Peyer's patch (tissue), 4 donors: ENCODE measurements around the gene EN2.

Source experiments
- POLR2A ChIP-seq, 2 donors: fragments of 450-650 bp; IDR thresholded peaks; one replicate each; pipeline ENCODE4 v1.5.1; 2017; ENCODE audit warnings: antibody characterized with exemption in 2 of 2, mild to moderate bottlenecking in 2 of 2, moderate library complexity in 2 of 2
- TF ChIP-seq, protein P1 (sequence below), 6 experiments: fragments of 450-650 bp in 4 of 6; fragments of 200-600 bp in 2 of 6; sonication (generic) in 1 of 6; IDR thresholded peaks; one replicate each; pipeline ENCODE4 v1.5.1; 2017 to 2019; ENCODE audit warnings: antibody characterized with exemption in 6 of 6, mild to moderate bottlenecking in 3 of 6, moderate library complexity in 1 of 6

DNA sequence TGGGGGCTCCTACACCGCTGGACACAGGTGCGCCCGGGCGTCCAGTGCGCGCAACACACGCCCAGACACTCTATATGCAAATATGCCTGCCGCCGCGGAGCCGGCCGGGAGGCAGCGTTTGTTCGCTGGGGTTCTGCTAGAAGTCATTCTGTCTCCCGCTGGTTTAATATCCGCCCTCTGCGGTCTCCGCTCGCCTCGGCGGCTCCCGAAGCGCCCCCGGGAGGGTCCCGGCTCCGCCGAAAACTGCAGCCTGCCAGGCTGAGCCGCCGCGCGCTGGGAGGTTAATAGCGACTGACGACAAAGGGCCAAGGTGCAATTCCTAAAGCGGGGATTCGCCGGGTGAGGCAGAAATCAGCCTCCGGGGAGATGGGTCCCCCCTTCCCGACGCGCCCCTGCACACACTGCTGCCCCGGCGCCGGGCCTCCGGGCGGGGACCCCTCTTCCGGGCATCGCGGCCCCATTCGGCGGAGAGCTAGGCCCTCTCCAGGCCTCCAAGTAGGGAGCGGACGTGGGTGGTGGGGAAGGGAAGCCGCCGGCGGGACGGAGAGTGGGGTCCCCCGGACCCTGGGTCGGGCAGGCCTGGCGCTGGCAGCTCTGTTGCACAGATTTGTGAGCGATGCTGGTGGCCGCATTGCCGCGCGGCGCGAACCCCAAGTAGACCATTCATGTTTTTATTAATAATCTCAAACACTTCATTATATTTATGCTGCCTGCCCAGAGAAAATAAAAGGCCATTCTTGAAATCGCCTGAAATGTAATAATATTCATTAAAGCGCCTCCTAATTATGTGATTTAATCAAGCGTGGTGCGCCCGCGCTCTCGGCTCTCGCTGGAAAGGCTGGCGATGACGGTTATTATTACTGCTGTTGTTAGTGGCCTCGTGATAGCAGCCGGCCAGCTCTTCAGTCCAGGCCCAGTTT, 9.1 kb downstream of the EN2 start:
- TF ChIP-seq, protein P1, sequence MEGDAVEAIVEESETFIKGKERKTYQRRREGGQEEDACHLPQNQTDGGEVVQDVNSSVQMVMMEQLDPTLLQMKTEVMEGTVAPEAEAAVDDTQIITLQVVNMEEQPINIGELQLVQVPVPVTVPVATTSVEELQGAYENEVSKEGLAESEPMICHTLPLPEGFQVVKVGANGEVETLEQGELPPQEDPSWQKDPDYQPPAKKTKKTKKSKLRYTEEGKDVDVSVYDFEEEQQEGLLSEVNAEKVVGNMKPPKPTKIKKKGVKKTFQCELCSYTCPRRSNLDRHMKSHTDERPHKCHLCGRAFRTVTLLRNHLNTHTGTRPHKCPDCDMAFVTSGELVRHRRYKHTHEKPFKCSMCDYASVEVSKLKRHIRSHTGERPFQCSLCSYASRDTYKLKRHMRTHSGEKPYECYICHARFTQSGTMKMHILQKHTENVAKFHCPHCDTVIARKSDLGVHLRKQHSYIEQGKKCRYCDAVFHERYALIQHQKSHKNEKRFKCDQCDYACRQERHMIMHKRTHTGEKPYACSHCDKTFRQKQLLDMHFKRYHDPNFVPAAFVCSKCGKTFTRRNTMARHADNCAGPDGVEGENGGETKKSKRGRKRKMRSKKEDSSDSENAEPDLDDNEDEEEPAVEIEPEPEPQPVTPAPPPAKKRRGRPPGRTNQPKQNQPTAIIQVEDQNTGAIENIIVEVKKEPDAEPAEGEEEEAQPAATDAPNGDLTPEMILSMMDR (IDR thresholded peaks at IDR 0.05) = no peak
- TF ChIP-seq POLR2A (IDR thresholded peaks at IDR 0.05) = no peak
